ENCODE results near the gene NFKBIB.

DNA sequence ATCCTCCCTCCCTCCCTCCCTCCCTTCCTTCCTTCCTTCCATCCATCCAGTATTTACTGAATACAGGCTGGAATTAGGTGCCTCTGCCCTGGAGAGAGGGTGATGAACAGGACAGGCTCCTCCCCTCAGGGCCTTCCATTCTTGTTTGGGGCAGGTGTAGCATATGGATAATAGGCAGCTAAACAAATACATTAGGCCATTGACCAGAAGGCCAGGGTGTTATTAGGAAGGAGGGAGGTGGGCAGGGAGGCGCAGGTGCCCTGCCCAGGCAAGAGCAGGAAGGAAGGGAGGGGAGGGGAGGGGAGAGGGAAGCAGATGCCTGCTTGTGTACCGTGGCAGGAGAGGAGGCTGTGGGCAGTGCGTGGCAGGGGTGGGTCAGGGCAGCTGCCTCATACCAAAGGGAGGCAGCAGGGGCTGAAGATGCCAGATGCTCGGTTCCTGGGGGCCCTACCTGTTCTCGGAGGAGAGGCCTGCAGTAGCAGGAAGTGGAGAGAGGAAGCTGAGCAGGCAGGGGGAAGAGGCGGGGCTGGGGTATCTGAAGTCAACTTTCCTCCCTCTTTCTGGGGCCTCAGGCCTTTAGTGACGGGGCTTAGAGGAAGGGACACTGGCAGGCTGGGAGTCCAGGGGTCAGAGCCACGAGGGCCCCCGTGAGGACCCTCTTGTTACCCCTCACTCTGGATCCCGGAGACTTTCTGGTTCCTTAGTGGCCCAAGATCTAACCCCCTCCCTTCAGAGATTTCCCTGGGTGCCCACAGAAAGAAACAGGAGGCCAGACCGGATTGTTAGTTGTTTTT is 21.8 kb upstream of the NFKBIB start, which contains the start of gene RINL:
- TF ChIP-seq TAF1 (IDR thresholded peaks at IDR 0.05; ENCODE audit: low read depth, low read length): no peak
- TF ChIP-seq JUND (IDR thresholded peaks at IDR 0.05; ENCODE audit: low read length): no peak

Measured in H1 (cell line).